ENCODE results near the gene ASTL.

Gene ASTL

DNA sequence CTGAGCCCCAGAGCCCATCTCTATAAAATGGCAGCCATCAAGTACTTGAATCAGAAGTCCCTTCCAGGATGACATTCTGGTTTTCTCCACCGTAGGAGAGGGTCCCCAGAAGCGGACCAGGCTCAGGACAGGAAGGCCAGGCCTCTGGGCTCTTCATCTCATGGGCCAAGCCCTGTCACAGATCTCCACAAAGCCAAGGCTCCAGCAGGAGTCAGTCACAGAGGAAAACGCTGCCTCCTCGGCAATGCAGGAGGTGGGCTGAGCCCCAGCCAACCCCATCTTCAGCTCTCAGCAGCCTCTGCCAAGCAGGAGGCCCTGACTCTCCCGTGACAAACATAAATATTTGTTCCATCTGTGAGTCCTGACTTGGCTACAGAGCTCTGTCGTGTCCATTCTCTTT lies 64.1 kb downstream of the ASTL start:
- DNase-seq: no peak

DNA sequence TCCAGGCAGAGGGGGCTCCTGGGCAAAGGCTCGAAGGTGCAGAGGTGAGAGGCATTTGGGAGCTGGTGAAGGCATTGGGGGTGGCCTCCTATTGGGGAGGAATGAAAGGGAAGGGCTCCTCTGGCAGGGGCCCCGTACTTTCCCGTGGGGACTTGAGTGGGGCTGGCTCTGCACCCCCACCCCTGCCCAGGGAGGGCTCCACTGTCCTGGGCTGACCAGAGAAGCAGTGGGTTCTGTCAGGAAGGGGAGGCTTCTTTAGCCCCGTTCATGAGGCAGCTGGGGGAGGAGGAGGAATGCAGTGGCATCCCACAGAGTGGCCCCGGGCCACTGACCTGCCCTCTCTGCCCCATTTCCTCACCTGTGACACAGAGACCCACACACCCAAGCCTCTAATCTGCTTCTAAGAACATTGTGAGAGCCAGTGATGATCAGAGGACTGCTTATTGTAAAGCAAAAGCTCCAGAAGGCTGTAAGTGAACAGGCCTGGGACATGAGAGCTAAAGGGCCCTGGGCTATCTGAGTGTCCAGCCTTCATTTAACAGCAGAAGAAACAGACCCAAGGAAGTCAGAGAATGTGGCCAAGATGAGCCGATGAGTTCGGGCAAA lies 65.0 kb downstream of the ASTL start:
- no peak for DNase-seq

Data from activated naive CD4-positive, alpha-beta T cell treated with anti-CD3 and anti-CD28 coated beads, Interleukin-2, amount 50 U/mL, for 16 hours (primary cell).